Gastrocnemius medialis (tissue), 4 donors: ENCODE data around the gene RCSD1.
"Not testable (repeated sequence)": the region's sequence is repeated elsewhere in the genome, so short reads cannot be mapped to it uniquely, and the experiment has no call there.

ENCODE experiments used
- CTCF ChIP-seq, 5 experiments: fragments of 450-650 bp in 3 of 5; fragments of 200-600 bp in 2 of 5; sonication (generic) in 2 of 5; IDR thresholded peaks in 4 of 5; conservative IDR thresholded peaks in 1 of 5; 1 replicate in 4 of 5; 2 replicates in 1 of 5; pipeline ENCODE4 v1.5.1; 2016 to 2019; ENCODE audit warnings: antibody characterized with exemption in 5 of 5, mild to moderate bottlenecking in 3 of 5, moderate library complexity in 3 of 5
- POLR2A ChIP-seq, 2 donors: fragments of 450-650 bp; IDR thresholded peaks; one replicate each; pipeline ENCODE4 v1.6.1; 2017; ENCODE audit warnings: antibody characterized with exemption in 2 of 2, mild to moderate bottlenecking in 2 of 2, moderate library complexity in 2 of 2

- not testable (repeated sequence) for TF ChIP-seq POLR2A (IDR thresholded peaks at IDR 0.05); CTCF (IDR thresholded peaks at IDR 0.05 in 4 of 5, conservative IDR thresholded peaks at IDR 0.05 in 1 of 5)
These were observed 111.1 kb downstream of the RCSD1 start for GRCh38 chr1:167741103-167741502.
